Measurements from ENCODE around the gene LTBP4.

Gene LTBP4

GRCh38 chr19:40614622-40615411 lies 13.6 kb downstream of the LTBP4 start:
- Histone ChIP-seq H3K79me2 (ENCODE audit: insufficient read depth, low read depth) (no peaks in the 10 kb centered on the region), H3K4me2 (peak overlapping the region; percentile 94), H3K4me1 (ENCODE audit: low read depth, poor library complexity, severe bottlenecking) (peaks cover 22% of the 10 kb centered on the region), H3K27me3 (ENCODE audit: insufficient read depth, low read depth) (no peaks in the 10 kb centered on the region), H3K4me3 (IDR thresholded peaks at IDR 0.05; ENCODE audit: insufficient read depth, low read depth, low read length) (no peak overlapping the region), H4K20me1 (ENCODE audit: insufficient read depth) (no peaks in the 10 kb centered on the region), H3K9ac (peak overlapping the region; percentile 81; the same call in 1 of the 2 replicates), H3K36me3 (ENCODE audit: insufficient read depth) (no peaks in the 10 kb centered on the region; the same call in 1 of the 2 replicates), H3K27ac (peak overlapping the region; percentile 77), H2AFZ (ENCODE audit: low read depth) (peak overlapping the region; percentile 90; the same call in 1 of the 2 replicates)
- no peak for TF ChIP-seq CTCF (conservative IDR thresholded peaks at IDR 0.05; ENCODE audit: low read depth, low read length)

GRCh38 chr19:40616178-40616577 lies 15.0 kb downstream of the LTBP4 start:
- Histone ChIP-seq H3K27ac (no peak overlapping the region), H3K4me3 (IDR thresholded peaks at IDR 0.05; ENCODE audit: insufficient read depth, low read depth, low read length) (no peak overlapping the region), H3K36me3 (ENCODE audit: insufficient read depth) (peaks cover 2% of the 10 kb centered on the region), H3K79me2 (ENCODE audit: insufficient read depth, low read depth) (no peaks in the 10 kb centered on the region), H2AFZ (ENCODE audit: low read depth) (no peak overlapping the region), H3K4me2 (no peak overlapping the region), H3K27me3 (ENCODE audit: insufficient read depth, low read depth) (no peaks in the 10 kb centered on the region), H3K9ac (no peak overlapping the region), H3K4me1 (ENCODE audit: low read depth, poor library complexity, severe bottlenecking) (peaks cover 14% of the 10 kb centered on the region), H4K20me1 (ENCODE audit: insufficient read depth) (no peaks in the 10 kb centered on the region)
- TF ChIP-seq CTCF (conservative IDR thresholded peaks at IDR 0.05; ENCODE audit: low read depth, low read length) = no peak

GRCh38 chr19:40616941-40617340 lies 15.8 kb downstream of the LTBP4 start:
- H3K9ac ChIP-seq = no peak overlapping the region
- peaks cover 4% of the 10 kb centered on the region for H3K36me3 ChIP-seq (ENCODE audit: insufficient read depth)
- no peaks in the 10 kb centered on the region for H3K27me3 ChIP-seq (ENCODE audit: insufficient read depth, low read depth)
- no peak overlapping the region for H3K4me3 ChIP-seq (IDR thresholded peaks at IDR 0.05; ENCODE audit: insufficient read depth, low read depth, low read length)
- H2AFZ ChIP-seq (ENCODE audit: low read depth) = no peak overlapping the region
- H3K79me2 ChIP-seq (ENCODE audit: insufficient read depth, low read depth) = no peaks in the 10 kb centered on the region
- no peak for TF ChIP-seq CTCF (conservative IDR thresholded peaks at IDR 0.05; ENCODE audit: low read depth, low read length)
- H4K20me1 ChIP-seq (ENCODE audit: insufficient read depth) = no peaks in the 10 kb centered on the region
- H3K4me1 ChIP-seq (ENCODE audit: low read depth, poor library complexity, severe bottlenecking) = peaks cover 14% of the 10 kb centered on the region
- H3K4me2 ChIP-seq = no peak overlapping the region
- no peak overlapping the region for H3K27ac ChIP-seq

GRCh38 chr19:40617961-40618360 lies 16.8 kb downstream of the LTBP4 start:
- H3K9ac ChIP-seq = no peak overlapping the region
- no peaks in the 10 kb centered on the region for H4K20me1 ChIP-seq (ENCODE audit: insufficient read depth)
- H3K4me2 ChIP-seq = no peak overlapping the region
- H3K36me3 ChIP-seq (ENCODE audit: insufficient read depth) = peaks cover 4% of the 10 kb centered on the region
- no peak overlapping the region for H3K4me3 ChIP-seq (IDR thresholded peaks at IDR 0.05; ENCODE audit: insufficient read depth, low read depth, low read length)
- peaks cover 9% of the 10 kb centered on the region for H3K4me1 ChIP-seq (ENCODE audit: low read depth, poor library complexity, severe bottlenecking)
- H3K27me3 ChIP-seq (ENCODE audit: insufficient read depth, low read depth) = no peaks in the 10 kb centered on the region
- no peaks in the 10 kb centered on the region for H3K79me2 ChIP-seq (ENCODE audit: insufficient read depth, low read depth)
- H2AFZ ChIP-seq (ENCODE audit: low read depth) = no peak overlapping the region
- H3K27ac ChIP-seq = no peak overlapping the region
- TF ChIP-seq CTCF (conservative IDR thresholded peaks at IDR 0.05; ENCODE audit: low read depth, low read length) = no peak

Data from KMS-11 (cell line).